Activated CD4-positive, alpha-beta T cell treated with anti-CD3 and anti-CD28 coated beads, Interleukin-2, amount 50 U/mL, for 24 hours (primary cell): ENCODE results near the gene LRRC8C.

Experiments used
- DNase-seq, 2 donors: peaks; one replicate each; pipeline ENCODE4 v3.0.0-alpha.2; 2020; ENCODE audit warnings: low read depth in 1 of 2, low spot score in 1 of 2

Gene LRRC8C

GRCh38 chr1:89761338-89761737, 128.4 kb downstream of the LRRC8C start:
- DNase-seq, result no peak

- DNase-seq, result no peak
These were observed 129.0 kb downstream of the LRRC8C start for GRCh38 chr1:89761901-89762300.

- no peak for DNase-seq
These were observed 129.5 kb downstream of the LRRC8C start for GRCh38 chr1:89762386-89762778.

- peak; percentile 82 for DNase-seq
These were observed 130.1 kb downstream of the LRRC8C start for GRCh38 chr1:89762779-89763648.

- DNase-seq, result no peak
These were observed 130.7 kb downstream of the LRRC8C start for GRCh38 chr1:89763649-89763986.

- DNase-seq, result no peak
These were observed 132.9 kb downstream of the LRRC8C start for GRCh38 chr1:89765774-89766173.

- no peak for DNase-seq
These were observed 134.7 kb downstream of the LRRC8C start for GRCh38 chr1:89767618-89768017.
